ENCODE results near the gene UFC1. TPM values are rescaled to one million over a fixed set of nuclear protein-coding genes. Genes with fewer than 3 reads are reported as not detected.

The UFC1 gene
- total RNA-seq, result 76.4 TPM
- long read RNA-seq, transcript UFC1-201 (6 exons, 1,114 nt), result major isoform, 41 of 47 reads
- long read RNA-seq, partial matches to known transcripts, result 1 of 47 reads
- long read RNA-seq, other reads (novel, unspliced or antisense), result 4 of 47 reads

DNA sequence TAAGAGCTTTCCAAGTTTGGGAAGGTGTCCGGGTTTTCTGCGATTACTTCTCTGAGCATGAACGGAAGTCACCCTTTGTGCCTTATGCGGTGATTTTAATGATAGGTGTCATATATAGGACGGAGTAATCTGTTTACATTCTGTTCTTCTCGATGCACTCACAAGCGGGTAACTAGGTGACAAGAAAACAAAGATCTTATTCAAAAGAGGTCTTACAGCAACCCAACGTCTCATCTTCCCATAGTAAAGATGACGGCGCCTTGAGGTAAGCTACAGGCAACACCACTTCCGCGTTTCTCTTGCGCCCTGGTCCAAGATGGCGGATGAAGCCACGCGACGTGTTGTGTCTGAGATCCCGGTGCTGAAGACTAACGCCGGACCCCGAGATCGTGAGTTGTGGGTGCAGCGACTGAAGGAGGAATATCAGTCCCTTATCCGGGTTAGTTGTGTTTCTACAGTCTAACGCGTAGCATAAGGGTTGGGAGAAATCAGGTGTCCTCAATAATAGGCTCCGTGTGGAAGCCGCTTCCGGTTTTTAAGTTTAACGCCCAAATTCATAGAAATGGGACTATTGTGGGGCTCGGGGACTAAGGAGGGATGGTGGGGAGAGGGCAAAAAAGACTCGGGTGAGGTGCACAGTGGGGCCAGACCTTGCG lies at the start of gene UFC1:
Gene UFC1 (plus strand): TSS at position 297 of the 656 bp plus-strand sequence. CDS start 20 bp downstream, at position 317.
- TF ChIP-seq, protein P1, sequence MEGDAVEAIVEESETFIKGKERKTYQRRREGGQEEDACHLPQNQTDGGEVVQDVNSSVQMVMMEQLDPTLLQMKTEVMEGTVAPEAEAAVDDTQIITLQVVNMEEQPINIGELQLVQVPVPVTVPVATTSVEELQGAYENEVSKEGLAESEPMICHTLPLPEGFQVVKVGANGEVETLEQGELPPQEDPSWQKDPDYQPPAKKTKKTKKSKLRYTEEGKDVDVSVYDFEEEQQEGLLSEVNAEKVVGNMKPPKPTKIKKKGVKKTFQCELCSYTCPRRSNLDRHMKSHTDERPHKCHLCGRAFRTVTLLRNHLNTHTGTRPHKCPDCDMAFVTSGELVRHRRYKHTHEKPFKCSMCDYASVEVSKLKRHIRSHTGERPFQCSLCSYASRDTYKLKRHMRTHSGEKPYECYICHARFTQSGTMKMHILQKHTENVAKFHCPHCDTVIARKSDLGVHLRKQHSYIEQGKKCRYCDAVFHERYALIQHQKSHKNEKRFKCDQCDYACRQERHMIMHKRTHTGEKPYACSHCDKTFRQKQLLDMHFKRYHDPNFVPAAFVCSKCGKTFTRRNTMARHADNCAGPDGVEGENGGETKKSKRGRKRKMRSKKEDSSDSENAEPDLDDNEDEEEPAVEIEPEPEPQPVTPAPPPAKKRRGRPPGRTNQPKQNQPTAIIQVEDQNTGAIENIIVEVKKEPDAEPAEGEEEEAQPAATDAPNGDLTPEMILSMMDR (IDR thresholded peaks at IDR 0.05; ENCODE audit: borderline replicate concordance), result no peak

DNA sequence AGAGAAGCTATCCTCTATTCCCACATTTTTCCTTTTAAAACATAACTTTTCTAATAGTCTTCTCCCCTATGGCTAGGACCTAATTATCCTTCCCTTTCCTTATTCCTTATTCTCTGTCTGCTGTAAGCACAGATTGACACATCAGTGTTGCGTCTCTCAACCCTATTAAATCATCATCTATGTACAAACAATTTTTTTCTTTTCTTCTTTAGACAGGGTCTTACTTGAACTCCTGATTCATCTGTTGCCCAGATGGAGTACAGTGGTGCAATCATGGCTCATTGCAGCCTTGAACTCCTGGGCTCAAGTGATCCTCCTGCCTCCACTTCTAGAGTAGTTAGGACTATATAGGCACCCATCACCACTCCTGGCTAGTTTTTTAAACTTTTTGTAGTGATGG lies 47.3 kb upstream of the UFC1 start:
- H3K4me3 ChIP-seq, result no peak overlapping the region
- H3K27me3 ChIP-seq (ENCODE audit: low read depth), result no peaks in the 10 kb centered on the region
- H3K27ac ChIP-seq (replicated peaks), result no peak overlapping the region
- peaks cover 21% of the 10 kb centered on the region for H3K36me3 ChIP-seq
- intact Hi-C loops (cut with micrococcal nuclease), result no loop called here
- no peaks in the 10 kb centered on the region for H3K9me3 ChIP-seq (replicated peaks)
- TF ChIP-seq, protein P1 (IDR thresholded peaks at IDR 0.05; ENCODE audit: borderline replicate concordance), result no peak
- H3K4me1 ChIP-seq, result peaks cover 5% of the 10 kb centered on the region
- no peak for DNase-seq

More for the DNA sequence above, at the start of gene UFC1:
- Histone ChIP-seq H3K27ac (replicated peaks) (peak within 1 kb of the TSS; percentile 97), H3K4me1 (peaks cover 30% of the 10 kb centered on the region), H3K9me3 (replicated peaks) (no peaks in the 10 kb centered on the region), H3K36me3 (peaks cover 21% of the 10 kb centered on the region), H3K4me3 (peak within 1 kb of the TSS; percentile 96), H3K27me3 (ENCODE audit: low read depth) (no peaks in the 10 kb centered on the region)
- DNase-seq, result peak; percentile 73
- intact Hi-C loops (cut with micrococcal nuclease), result no loop called here

DNA sequence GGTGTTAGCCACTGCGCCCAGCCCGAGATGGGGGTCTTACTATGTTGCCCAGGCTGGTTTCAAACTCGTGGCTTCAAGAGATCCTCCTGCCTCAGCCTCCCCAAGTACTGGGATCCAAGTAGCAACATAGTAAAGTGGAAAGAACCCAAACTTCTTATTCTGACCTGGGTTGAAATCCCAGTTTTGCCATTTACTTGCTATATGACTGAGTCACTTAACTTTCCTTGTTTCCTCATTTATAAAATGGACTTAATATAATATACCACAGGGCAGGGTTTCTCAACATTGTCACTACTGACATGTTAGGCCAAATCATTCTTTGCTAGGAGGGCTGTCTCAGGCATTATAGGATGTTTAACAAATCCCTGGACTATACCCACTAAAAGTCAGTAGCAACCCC lies 42.7 kb upstream of the UFC1 start:
- intact Hi-C loops (cut with micrococcal nuclease), result no loop called here

DNA sequence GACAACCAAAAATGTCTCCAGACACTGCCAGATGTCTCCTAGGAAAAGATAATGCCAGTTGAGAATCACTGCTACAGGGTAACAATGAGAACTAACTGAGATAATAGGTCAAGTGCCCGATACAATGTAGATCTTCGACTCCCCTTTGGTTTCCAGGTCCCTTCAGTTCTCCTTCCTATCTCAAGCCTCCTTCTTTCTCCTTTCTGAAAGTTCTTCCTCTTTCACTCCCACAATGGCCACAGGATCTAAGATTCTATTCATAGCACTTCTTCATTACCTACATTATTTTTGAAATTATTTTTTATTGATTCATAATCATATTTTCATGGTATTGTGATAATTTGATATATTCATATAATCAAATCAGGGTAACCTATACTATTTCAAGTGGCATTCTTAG lies 42.3 kb upstream of the UFC1 start:
- H3K27ac ChIP-seq (replicated peaks), result no peak overlapping the region
- TF ChIP-seq, protein P1 (IDR thresholded peaks at IDR 0.05; ENCODE audit: borderline replicate concordance), result no peak
- intact Hi-C loops (cut with micrococcal nuclease), result no loop called here
- DNase-seq, result no peak
- H3K36me3 ChIP-seq, result peaks cover 10% of the 10 kb centered on the region
- H3K9me3 ChIP-seq (replicated peaks), result no peaks in the 10 kb centered on the region
- H3K4me3 ChIP-seq, result no peak overlapping the region
- peaks cover 53% of the 10 kb centered on the region for H3K4me1 ChIP-seq
- H3K27me3 ChIP-seq (ENCODE audit: low read depth), result no peaks in the 10 kb centered on the region

More for the DNA sequence above, 42.7 kb upstream of the UFC1 start:
- peaks cover 49% of the 10 kb centered on the region for H3K4me1 ChIP-seq
- TF ChIP-seq, protein P1 (IDR thresholded peaks at IDR 0.05; ENCODE audit: borderline replicate concordance), result no peak
- peaks cover 10% of the 10 kb centered on the region for H3K36me3 ChIP-seq
- no peaks in the 10 kb centered on the region for H3K9me3 ChIP-seq (replicated peaks)
- no peak for DNase-seq
- no peak overlapping the region for H3K4me3 ChIP-seq
- no peaks in the 10 kb centered on the region for H3K27me3 ChIP-seq (ENCODE audit: low read depth)
- H3K27ac ChIP-seq (replicated peaks), result no peak overlapping the region

DNA sequence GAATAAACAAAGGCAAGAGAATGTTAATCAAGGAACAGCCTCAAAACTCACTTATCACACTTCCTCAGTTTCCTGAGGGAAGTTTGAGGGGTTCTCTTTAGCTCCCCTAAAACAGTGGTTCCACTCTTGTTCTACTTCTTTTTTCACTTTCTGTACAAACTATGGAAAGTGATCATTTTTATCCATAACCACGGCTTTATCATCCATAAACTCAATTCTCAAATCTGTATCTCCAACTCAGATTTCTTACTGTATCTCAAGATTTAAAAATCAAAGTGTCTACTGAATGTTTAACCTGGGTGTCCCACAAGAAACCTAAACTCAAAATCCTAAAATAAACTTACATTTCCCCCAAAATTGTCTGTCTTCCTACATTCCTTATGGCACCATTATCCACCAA lies 39.9 kb upstream of the UFC1 start:
- Histone ChIP-seq H3K36me3 (peaks cover 10% of the 10 kb centered on the region), H3K4me1 (peaks cover 77% of the 10 kb centered on the region)

More for the DNA sequence above, 39.9 kb upstream of the UFC1 start:
- Histone ChIP-seq H3K27me3 (ENCODE audit: low read depth) (no peaks in the 10 kb centered on the region), H3K9me3 (replicated peaks) (no peaks in the 10 kb centered on the region), H3K4me3 (no peak overlapping the region), H3K27ac (replicated peaks) (no peak overlapping the region)
- TF ChIP-seq, protein P1 (IDR thresholded peaks at IDR 0.05; ENCODE audit: borderline replicate concordance), result no peak
- no peak for DNase-seq
- intact Hi-C loops (cut with micrococcal nuclease), result no loop called here

Measured in left ventricle myocardium inferior (tissue), 1 donor.